GM19372 (cell line): ENCODE data around the gene SHLD2.
"Not testable (repeated sequence)": the region's sequence is repeated elsewhere in the genome, so short reads cannot be mapped to it uniquely, and the experiment has no call there.

Source experiments
- ATAC-seq: cut with Tn5 transposase; IDR thresholded peaks from one replicate; pipeline ENCODE4 v1.9.1; 2021; ENCODE audit warnings: mild to moderate bottlenecking, low read depth, moderate library complexity; ENCODE audit not compliant: unreplicated experiment

Gene SHLD2

DNA sequence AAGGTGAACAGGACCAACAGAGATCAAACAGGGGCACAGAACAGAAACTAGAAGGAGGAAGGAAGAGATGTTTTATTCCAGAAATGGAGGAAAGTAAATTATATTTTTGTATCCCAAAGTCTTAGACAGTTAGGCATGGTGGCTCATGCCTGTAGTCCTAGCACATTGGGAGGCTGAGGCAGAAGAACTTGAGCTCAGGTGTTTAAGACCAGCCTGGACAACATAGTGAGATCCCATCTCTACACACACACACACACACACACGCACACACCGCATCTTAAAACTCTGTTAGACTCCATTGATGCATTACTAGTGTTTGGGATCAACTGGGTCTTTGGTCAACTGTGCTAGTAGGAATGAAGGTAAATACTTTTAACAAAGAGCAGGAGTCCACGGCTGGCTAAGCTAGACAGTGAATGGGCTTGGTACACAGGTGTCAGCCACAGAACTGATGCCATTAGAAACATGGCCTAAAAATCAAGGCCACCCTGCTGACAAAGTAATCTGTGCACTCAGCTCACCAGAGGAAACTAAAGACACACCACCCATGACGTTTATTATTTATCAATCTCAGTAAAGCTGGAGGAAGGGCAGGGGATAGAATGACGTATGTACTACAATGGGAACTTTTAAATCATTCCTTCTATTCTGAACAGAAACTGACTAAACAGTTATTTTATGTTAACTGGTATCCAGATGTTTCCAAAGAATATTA is 11.3 kb upstream of the SHLD2 start:
- not testable (repeated sequence) for ATAC-seq

DNA sequence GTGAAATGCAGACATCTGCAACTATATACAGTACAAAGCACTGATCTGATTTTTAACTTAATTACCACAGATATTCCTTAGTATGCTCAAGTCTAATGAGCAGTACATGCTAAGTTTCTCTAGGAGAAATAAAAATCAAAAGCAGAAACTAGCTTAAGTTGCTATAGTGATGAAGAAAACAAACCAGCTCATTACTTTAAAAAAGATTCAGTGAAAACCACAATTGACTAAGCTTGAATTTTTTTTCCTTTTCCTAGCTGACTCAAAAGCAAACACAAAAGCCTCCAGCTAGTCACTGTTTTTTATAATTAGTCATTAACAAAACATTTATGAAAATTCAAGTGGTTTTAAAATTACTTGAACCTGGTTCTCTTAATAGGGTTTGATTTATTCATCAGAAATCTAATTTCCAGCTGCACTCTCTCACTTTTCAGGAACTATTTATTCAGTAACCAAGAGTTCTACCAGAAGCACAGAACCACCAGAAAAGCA is 10.7 kb upstream of the SHLD2 start:
- ATAC-seq: not testable (repeated sequence)

DNA sequence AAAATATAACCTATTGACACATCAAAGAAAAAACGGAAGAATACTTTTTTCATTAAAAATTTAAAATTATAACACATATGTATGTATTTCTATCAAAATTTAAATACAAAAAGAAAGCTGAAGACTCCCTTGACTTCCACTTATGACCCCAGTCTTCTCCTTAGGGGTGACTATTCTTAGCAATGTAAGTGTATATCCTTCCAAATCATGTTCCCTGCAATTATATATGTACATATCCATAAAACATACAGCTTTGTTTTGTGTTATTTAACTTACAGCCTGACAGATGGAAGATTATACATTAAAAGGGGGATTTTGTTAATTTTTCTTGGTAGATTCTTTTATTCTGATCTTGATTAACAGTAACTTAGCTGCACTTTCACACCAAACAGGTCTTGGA is 9.5 kb upstream of the SHLD2 start:
- ATAC-seq: no peak

DNA sequence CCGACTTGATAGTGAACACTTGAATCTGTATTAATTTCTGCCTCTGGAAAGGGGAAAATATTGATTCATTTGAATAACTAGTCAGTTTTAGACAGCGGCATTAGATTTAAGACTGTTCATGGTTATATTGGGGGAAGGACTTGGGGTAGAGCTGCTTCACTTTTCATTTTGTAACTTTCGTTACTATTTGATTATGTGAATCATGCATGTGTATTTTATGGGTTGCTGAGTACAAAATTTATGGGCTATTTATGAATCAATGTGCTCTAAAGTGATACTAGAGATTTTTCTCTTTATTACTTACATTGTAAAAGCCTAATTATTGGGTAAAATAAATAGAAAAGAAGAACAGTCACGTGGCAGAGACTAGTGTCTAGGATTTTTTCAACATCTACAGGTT is 5.3 kb upstream of the SHLD2 start:
- no peak for ATAC-seq

DNA sequence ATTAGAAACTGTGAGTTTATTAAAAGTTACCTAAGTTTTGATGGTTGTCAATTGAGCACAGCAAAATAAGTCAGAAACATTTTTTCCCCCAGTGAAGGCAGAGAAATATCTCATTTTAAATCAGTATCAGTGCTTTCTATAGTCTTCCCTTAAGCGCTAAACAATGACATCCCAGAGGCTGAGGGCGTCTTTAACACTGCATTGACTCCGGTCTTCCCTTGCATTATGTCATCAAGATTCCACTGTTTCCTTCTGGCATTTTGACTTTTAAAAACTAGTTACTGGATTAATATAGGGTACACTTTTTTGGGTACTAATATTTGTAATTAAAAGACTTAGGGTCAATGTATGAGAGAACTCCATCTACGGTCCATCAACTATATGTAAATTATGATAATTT is 4.2 kb upstream of the SHLD2 start:
- no peak for ATAC-seq

DNA sequence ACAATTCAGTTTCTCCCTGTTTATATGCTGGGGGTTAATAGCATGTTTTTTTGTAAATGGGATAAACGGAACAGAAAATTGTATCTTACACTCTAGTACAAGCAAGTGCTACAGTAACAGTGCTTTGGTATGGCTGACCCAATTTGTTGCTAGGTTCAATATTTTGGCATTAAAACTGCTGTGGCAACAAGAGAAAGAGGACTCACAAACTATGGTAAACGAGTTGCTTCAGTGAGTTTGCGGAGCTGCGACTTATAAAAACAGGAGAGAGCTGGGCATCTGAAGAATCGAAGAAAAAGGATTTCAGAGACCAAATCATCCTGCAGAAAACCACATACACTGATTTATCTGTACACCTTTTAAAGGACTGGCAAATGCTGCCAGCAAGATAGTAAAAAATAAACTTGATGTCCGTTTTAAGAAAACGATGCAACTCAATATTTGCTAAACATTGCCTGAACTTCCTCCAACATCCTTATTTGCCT is 2.6 kb upstream of the SHLD2 start:
- ATAC-seq: no peak

DNA sequence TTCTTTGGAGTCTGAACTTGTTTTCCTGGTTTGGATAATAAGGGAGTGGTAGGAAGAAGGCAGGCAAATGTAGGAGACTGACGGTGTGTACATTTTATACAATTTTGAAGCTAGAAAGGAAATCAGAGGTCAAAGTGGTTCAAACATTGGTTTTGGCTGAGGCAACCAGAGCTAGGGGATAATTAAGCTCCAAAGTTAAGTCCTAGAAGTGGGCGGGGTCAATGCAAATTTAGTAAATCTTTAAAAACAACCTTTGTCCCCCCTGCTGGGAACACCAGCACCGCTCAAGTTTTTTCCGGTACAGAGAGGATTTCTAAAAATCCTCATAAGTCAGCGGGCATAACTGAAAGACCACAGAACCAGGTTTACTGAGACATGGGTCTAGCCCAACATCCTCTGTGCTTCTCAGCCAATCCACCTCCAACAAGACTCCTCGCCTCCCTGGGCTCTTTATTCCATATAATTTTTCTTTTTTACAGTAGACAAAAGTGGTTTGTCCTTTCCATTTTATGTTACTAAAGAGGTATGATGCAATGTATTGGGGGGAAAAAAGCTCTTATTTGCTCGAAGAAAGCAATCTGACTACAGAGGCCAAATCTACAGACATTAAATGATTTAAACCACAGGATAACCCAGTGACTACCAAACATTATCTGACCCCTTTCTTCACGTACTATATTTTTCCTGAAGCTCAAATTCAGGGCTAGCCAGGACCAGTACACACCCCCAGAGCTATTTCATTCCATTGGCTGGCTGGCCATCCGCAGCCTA is 2.0 kb upstream of the SHLD2 start:
- no peak for ATAC-seq

DNA sequence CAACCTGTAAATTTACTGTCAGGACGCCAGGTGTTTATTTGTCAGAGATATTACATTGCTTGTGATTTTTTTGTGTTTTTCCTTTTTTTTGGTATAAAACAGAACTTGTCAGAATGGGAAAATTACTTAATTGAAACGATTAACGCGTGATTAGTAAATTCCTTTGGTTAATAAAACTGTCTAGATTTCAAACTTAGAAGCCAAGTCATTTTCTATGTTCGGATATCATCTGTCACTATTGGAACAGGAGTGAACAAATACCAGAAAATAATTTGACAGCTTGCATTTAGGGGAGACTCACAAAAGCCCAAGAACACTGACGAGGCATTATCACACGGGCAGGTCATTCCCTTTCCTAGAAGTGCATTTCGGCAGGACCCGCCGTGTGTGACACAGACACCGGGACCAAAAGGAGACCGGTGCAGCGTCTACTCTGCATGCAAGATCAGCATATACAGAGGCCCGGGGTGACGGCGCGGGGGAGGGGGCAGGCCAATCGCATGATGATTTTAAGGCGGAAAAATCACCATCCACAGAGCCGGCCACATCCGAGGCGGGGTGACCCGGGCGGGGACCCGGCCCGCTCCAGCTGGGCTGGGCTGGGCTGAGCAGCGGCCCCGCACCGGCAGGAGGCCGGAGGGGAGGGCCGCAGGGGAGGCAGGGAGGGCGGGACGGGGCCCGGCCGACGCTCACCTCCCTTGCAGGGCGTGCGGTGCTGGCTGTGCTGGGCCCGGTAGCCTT is 1.2 kb upstream of the SHLD2 start:
- ATAC-seq: peak; percentile 26

DNA sequence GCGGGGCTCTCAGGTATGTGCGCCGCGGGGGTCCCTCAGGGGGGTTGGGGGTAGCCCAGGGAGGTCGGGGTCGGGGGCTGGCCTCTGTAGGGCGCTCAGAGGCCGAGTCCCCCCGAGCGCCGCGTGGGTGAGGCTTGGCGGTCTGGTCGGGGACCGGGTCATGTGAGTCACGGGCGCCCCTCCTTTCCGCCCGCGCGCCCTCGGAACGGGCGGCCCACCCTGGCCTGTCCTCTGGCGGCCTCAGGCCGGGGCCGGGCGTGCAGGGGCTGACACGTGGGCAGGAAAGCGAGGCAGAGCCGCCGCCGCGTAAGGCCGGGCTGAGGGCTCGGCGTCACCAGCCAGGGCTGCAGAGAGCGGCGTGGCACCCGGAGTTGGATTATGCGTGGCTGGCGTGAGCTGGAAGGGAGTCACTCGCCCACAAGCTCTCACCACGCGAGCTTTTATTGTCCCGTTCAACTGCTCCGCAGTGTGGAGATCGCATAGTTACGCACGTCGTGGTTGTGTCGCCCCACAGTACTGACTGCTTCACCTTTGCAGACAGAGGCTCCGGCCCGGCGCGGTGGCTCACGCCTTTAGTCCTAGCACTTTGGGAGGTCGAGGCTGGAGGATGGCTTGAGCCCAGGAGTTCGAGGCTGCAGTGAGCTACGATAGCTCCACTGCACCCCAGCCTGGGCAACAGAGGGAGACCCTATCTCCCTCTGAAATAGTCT is 385 bp downstream of the SHLD2 start:
- peak; percentile 55 for ATAC-seq

DNA sequence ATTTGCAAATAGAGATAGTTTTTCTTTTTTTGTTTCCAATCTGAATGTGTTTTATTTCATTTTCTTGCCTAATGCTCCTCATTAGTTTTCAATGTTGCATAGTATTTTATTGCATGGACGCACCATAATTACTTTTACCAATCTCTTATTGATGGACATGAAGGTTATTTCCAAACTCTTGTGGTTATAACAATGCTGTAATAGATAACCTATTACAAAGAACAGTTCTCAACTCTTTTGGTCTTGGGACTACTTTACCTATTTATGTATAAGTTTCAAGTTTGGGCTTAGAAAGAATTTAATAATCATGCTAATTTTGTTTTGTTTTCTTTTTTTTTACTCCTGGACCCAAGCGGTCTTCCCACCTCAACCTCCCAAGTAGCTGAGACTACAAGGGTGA is 7.0 kb downstream of the SHLD2 start:
- ATAC-seq: no peak

DNA sequence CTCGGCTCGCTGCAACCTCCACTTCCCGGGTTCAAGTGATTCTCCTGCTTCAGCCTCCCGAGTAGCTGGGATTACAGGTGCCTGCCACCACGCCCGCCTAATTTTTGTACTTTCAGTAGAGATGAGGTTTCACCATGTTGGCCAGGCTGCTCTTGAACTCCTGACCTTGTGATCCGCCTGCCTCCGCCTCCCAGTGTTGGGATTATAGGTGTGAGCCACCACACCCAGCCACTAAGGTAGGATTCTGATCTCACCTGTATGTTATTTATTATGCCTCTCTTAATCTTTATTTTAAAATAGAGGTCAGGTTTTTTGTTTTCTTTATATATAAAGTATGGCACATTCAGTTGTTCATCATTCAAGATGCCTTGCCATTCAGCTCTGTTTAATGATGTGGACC is 9.7 kb downstream of the SHLD2 start:
- not testable (repeated sequence) for ATAC-seq

DNA sequence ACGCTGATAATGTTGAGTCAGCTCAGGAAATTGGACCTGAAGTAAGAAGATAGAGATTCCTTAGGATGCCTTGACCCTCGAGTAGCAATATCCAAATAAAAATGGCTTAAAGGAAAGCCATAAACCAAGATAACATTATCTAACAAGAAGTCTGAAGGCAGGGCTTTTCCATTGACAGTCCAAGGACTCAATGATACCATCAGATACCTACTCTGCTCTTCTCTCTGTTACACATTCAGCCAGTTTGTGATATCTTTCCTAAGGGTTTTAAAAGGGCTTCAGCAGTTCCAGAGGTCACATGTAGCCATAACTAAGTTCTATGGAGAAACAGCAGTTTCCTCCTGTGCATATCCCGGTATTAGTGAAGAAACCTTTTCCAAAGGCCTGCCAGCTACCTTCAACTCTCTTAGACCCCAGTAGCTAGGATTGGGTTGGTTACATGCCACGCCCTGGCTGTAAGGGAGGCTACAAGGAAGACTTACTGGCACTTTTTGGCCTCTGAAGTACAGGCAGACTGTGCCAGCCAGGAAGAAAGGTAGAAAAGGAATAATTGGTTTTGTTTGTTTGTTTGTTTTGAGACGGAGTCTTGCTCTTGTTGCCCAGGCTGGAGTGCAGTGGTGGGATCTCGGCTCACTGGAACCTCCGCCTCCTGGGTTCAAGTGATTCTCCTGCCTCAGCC is 10.6 kb downstream of the SHLD2 start:
- ATAC-seq: no peak

DNA sequence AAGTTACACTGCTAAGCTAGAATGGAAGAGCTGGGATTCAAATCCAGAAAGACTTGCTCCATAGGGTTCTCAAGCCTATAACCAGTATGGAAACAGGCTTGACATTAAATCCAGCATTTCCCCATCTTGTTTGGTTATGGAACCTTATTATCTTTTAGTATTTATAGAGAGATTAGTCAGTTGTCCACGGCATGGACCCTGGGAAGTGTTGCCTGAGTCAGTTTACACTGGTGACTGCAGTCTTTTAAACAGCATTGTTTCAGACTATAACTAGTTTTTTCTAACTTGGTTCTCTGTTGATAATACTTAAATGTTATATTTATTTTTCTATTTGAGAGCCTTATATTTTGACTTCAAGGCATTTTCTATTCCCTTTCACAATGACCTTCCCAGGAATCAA is 23.1 kb downstream of the SHLD2 start:
- not testable (repeated sequence) for ATAC-seq

DNA sequence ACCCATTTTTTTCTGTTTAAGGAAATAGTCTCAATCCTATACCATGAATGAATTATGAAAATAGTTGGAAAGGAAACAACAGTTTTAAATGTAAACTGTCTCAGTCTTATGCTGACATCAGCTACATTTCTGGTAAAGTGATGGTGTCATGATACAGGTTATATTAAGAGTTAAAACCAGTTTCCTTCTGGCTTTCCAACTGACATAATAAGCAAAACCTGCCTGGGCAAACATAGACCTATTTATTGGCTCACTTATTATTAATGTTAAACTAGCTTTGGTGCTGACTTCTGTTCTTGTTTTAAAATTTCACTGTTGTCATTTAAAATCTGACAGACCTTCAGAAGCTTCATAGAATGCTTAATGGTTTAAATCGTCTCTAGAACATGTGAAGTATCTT is 24.0 kb downstream of the SHLD2 start:
- ATAC-seq: not testable (repeated sequence)

DNA sequence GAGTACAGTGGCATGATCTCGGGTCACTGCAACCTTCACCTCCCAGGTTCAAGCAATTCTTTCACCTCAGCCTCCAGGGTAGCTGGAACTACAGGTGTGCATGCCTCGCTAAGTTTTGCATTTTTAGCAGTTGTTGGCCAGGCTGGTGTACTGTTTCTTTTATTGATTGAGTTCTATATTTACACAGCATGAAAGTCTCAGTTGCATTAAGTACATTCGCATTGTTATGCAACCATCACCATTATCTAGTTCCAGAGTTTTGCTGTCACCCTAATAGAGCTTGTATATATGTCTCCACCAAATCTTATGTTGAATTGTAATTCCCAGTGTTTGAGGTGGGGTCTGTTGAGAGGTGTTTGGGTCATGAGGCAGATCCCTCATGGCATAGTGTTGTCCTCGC is 28.3 kb downstream of the SHLD2 start:
- not testable (repeated sequence) for ATAC-seq

DNA sequence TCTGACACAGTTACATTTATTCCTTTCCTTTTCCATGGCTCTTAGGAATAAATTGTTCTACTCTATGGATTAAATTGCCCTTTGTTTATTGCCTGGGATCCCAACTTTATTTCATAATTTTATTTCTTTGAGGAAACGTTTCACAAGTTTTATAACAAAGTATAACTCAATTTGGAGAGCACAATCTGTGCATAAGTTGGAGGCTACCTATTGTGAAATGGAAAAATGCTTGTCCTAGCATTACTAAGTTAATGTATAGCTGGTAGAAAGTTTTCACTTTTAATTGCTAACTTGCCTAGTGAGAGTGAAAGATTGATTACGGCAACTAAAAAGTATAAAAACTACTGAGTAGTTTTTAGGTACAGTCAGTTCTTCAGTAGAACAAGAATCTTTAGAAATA is 32.0 kb downstream of the SHLD2 start:
- ATAC-seq: not testable (repeated sequence)

DNA sequence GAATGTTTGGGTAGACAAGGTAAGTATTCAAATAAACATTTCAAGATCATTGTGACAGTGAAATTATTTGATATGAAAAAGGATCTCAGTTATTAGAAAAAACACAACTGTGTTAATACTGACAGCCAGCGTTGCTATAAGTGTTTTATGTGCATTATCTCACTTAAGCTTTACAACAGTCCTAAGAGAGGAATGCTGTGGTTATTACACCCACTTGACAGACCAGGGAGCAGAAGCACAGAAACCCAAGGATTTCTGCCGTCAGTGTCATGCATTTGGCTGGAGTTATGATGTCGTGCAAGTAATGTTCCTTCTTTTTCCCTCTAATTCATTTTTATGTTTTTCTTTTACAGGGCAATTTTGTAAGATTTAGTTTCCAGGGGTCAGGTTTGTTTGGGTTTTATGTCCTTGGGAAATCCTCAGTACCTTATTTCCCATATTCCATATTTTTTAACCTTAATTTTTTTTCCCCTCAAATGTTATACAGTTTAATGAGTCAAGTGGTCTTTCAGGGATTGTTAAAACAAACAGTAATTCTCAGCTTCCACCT is 32.7 kb downstream of the SHLD2 start:
- not testable (repeated sequence) for ATAC-seq

DNA sequence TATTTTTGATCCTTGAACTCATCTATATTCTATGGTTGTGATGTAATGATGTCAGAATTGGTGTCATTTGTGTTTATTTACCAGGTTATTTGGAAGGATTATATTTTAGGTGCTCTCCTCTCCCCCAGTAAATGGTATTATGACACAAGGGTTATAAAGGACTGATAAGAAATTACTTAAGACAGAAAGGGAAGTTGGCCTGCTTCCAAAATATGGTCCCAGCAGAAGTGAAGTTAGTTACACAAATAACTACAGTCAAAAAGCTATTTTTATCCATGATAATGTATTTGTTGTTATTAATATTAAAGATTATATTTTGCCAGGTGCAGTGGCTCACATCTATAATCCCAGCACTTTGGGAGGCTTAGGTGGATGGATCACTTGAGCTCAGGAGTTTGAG is 37.2 kb downstream of the SHLD2 start:
- not testable (repeated sequence) for ATAC-seq

DNA sequence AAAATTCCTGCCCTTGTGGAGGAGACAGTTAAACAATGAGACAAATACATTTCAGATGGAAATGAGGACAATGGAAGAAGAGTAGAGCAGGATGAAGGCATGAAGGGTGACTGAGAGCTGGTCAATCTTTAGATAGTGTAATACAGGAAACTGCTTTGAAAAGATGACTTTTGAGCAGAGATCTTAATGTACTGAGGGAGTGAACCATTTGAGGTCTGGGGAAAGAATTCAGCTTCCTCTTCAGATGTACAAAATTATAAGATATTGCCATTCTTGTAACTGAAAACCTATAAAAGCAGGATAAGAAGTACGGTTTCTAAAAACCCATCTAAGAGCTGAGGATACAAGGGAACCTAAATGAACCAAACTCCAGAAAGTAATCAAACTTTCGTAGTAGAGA is 38.9 kb downstream of the SHLD2 start:
- ATAC-seq: not testable (repeated sequence)

DNA sequence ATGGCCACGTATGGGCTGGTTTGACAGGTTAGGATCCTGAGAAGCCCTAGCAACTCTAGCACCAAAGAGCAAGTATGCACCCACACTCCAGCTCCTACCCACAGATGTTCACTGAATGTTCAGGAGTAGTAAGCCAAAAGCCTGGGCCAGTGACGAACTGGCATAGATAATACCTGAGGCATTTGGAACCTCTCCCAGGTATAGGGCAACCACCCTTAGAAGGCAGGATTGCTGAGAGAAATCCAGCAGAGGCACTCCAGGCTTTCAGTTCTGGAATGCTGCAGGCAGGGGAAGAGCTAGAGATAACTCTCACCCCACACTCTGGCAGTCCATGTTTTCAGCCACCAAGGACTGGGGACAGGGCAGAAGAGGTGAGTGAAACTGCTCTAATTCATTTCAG is 39.4 kb downstream of the SHLD2 start:
- ATAC-seq: not testable (repeated sequence)
